Fibroblast of mammary gland (primary cell): ENCODE data around the gene ARHGAP29.

Experiments
- DNase-seq: peaks from one replicate; pipeline ENCODE4 v3.0.0-alpha.2; 2010; ENCODE audit warnings: low read depth
- H3K4me3 ChIP-seq: 2 replicates; pipeline ENCODE4 v1.5.1; 2011; ENCODE audit warnings: low read depth, mild to moderate bottlenecking, low read length, moderate library complexity; ENCODE audit not compliant: control insufficient read depth
- CTCF ChIP-seq: conservative IDR thresholded peaks from 2 replicates; pipeline ENCODE4 v1.5.1; 2011; ENCODE audit warnings: low read depth, low read length, inconsistent platforms; ENCODE audit not compliant: control insufficient read depth, insufficient read depth

Gene ARHGAP29

GRCh38 chr1:94194079-94194865, 43.1 kb downstream of the ARHGAP29 start:
- TF ChIP-seq CTCF, result no peak
- DNase-seq, result no peak
- no peak overlapping the region for H3K4me3 ChIP-seq

DNA sequence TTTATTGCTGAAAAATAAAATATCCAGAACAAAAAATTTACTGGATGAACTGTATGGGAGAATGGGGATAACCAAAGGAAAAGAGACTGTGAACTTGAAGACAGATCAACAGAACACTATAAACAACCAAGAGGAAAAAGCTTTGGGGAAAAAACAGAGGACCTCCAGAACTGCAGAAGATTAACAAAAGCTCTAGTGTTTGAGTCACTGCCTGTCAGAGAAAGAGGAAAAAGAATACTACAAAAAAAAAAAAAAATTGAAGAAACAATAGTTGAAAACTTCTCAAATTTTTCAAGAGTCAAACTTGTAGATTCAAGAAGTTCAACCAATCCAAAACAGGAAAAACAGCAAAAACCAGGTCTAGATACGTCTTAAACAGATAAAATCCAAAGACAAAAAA, 44.3 kb downstream of the ARHGAP29 start:
- H3K4me3 ChIP-seq, result no peak overlapping the region
- TF ChIP-seq CTCF, result no peak
- no peak for DNase-seq

- TF ChIP-seq CTCF, result no peak
These were observed 46.2 kb downstream of the ARHGAP29 start for GRCh38 chr1:94191216-94191615.

DNA sequence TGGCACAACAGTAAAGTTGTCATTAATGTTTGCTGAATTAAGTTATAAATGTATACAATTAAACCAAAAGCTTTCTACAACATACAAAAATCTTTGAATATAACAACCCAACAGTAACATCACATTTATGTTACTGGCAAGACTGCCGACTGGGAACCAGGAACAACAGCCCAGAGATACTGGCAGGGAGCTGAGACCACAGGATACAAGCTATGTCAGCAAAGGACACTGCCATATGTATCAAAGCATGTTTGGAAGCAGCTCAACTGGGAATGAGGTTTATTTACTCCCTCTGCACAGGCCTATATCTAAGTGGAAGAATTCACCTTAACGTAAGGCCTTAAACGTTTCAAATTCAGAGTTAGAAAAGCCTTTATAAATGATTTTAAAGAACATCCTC, 50.4 kb downstream of the ARHGAP29 start:
- TF ChIP-seq CTCF, result no peak

More at GRCh38 chr1:94191216-94191615, 46.2 kb downstream of the ARHGAP29 start:
- no peak for DNase-seq
- no peak overlapping the region for H3K4me3 ChIP-seq

DNA sequence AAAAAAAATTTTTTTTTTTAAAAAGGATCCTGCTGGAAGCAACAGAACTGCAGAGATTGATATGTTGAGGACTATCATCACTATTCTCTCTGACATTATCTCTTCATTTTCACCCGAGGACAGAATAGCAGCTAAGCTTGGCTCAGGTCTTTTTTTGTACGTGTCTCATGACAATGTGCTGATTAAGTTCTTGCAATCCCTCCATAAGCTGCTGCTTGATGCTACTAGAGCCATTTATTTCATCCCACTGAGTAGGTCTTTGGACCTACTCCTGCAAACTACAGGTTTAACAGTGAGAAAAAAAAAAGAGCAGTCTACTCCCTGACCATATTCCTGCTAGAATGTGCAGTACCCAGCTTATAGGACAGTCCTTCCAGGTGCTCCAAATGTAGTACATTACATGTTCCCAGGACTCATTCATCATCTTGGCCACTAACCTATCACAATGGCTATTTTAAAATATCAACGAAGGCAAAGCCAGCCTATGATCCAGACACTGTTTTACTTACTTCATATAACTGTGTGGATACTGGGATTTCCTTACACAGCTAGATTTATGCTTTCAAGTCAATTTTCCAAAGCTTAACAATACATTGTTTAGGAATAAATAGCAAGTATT, 54.1 kb downstream of the ARHGAP29 start:
- no peak for TF ChIP-seq CTCF
- no peak for DNase-seq
- H3K4me3 ChIP-seq, result no peak overlapping the region

More for the DNA sequence above, 50.4 kb downstream of the ARHGAP29 start:
- DNase-seq, result no peak
- no peak overlapping the region for H3K4me3 ChIP-seq

GRCh38 chr1:94182191-94182590, 55.2 kb downstream of the ARHGAP29 start:
- no peak overlapping the region for H3K4me3 ChIP-seq
- no peak for TF ChIP-seq CTCF
- DNase-seq, result no peak
